ENCODE data around the gene ZCCHC17.

- TF ChIP-seq POLR2A (IDR thresholded peaks at IDR 0.05; ENCODE audit: extremely low read depth, insufficient read length), result no peak
- no peak for TF ChIP-seq CTCF (IDR thresholded peaks at IDR 0.05; ENCODE audit: low read depth, low read length)
- TF ChIP-seq MAX (IDR thresholded peaks at IDR 0.05; ENCODE audit: low read depth, low read length), result no peak
Measured at GRCh38 chr1:31372051-31372450, 75.2 kb downstream of the ZCCHC17 start.

Data from NB4 (cell line).